ENCODE measurements around the gene YWHAE. TPM values are rescaled to one million over a fixed set of nuclear protein-coding genes. Genes with fewer than 3 reads are reported as not detected.
"Not testable (repeated sequence)": the region's sequence is repeated elsewhere in the genome, so short reads cannot be mapped to it uniquely, and the experiment has no call there.

The YWHAE gene
- 843 and 1,032 TPM in 2 replicates for total RNA-seq

GRCh38 chr17:1399679-1400512 lies at the start of gene YWHAE:
Gene YWHAE, minus strand, starts transcription at chr17:1400222. Its CDS starts 112 bp downstream, at chr17:1400110.
- Histone ChIP-seq H3K36me3 (ENCODE audit: control insufficient read depth, insufficient read depth, low read length) (no peaks in the 10 kb centered on the region), H3K4me3 (ENCODE audit: low read depth, low read length) (peak within 1 kb of the TSS; percentile 59), H3K27me3 (ENCODE audit: control insufficient read depth, insufficient read depth, low read length) (no peaks in the 10 kb centered on the region)
- DNase-seq (ENCODE audit: low read depth), result peak; percentile 63
- no peak for TF ChIP-seq CTCF (IDR thresholded peaks at IDR 0.05; ENCODE audit: insufficient read depth, low read length, poor library complexity, severe bottlenecking)

GRCh38 chr17:1449412-1449967 lies 49.5 kb upstream of the YWHAE start:
- H3K36me3 ChIP-seq (ENCODE audit: control insufficient read depth, insufficient read depth, low read length), result peaks cover 1% of the 10 kb centered on the region
- no peaks in the 10 kb centered on the region for H3K27me3 ChIP-seq (ENCODE audit: control insufficient read depth, insufficient read depth, low read length)
- no peak for TF ChIP-seq CTCF (IDR thresholded peaks at IDR 0.05; ENCODE audit: insufficient read depth, low read length, poor library complexity, severe bottlenecking)
- DNase-seq (ENCODE audit: low read depth), result no peak
- H3K4me3 ChIP-seq (ENCODE audit: low read depth, low read length), result no peak overlapping the region

GRCh38 chr17:1447052-1447451 lies 47.0 kb upstream of the YWHAE start:
- Histone ChIP-seq H3K27me3 (ENCODE audit: control insufficient read depth, insufficient read depth, low read length) (no peaks in the 10 kb centered on the region), H3K4me3 (ENCODE audit: low read depth, low read length) (no peak overlapping the region), H3K36me3 (ENCODE audit: control insufficient read depth, insufficient read depth, low read length) (peaks cover 1% of the 10 kb centered on the region)
- TF ChIP-seq CTCF (IDR thresholded peaks at IDR 0.05; ENCODE audit: insufficient read depth, low read length, poor library complexity, severe bottlenecking), result no peak
- no peak for DNase-seq (ENCODE audit: low read depth)

- no peaks in the 10 kb centered on the region for H3K27me3 ChIP-seq (ENCODE audit: control insufficient read depth, insufficient read depth, low read length)
- peaks cover 1% of the 10 kb centered on the region for H3K36me3 ChIP-seq (ENCODE audit: control insufficient read depth, insufficient read depth, low read length)
- no peak overlapping the region for H3K4me3 ChIP-seq (ENCODE audit: low read depth, low read length)
- TF ChIP-seq CTCF (IDR thresholded peaks at IDR 0.05; ENCODE audit: insufficient read depth, low read length, poor library complexity, severe bottlenecking), result no peak
- no peak for DNase-seq (ENCODE audit: low read depth)
Measured at GRCh38 chr17:1446201-1446600, 46.2 kb upstream of the YWHAE start.

GRCh38 chr17:1445695-1446094 lies 45.7 kb upstream of the YWHAE start:
- not testable (repeated sequence) for H3K4me3 ChIP-seq (ENCODE audit: low read depth, low read length); DNase-seq (ENCODE audit: low read depth); H3K36me3 ChIP-seq (ENCODE audit: control insufficient read depth, insufficient read depth, low read length); H3K27me3 ChIP-seq (ENCODE audit: control insufficient read depth, insufficient read depth, low read length)

GRCh38 chr17:1442721-1443120 lies 42.7 kb upstream of the YWHAE start:
- DNase-seq (ENCODE audit: low read depth); H3K27me3 ChIP-seq (ENCODE audit: control insufficient read depth, insufficient read depth, low read length); H3K4me3 ChIP-seq (ENCODE audit: low read depth, low read length); H3K36me3 ChIP-seq (ENCODE audit: control insufficient read depth, insufficient read depth, low read length): not testable (repeated sequence)

- no peak for DNase-seq (ENCODE audit: low read depth)
- no peak for TF ChIP-seq CTCF (IDR thresholded peaks at IDR 0.05; ENCODE audit: insufficient read depth, low read length, poor library complexity, severe bottlenecking)
- Histone ChIP-seq H3K36me3 (ENCODE audit: control insufficient read depth, insufficient read depth, low read length) (no peaks in the 10 kb centered on the region), H3K4me3 (ENCODE audit: low read depth, low read length) (no peak overlapping the region), H3K27me3 (ENCODE audit: control insufficient read depth, insufficient read depth, low read length) (no peaks in the 10 kb centered on the region)
Measured at GRCh38 chr17:1442187-1442586, 42.2 kb upstream of the YWHAE start.

Data from kidney epithelial cell (primary cell).